D721Med (cell line): Measurements from ENCODE around the gene CD3D.

ENCODE experiments used
- DNase-seq: peaks from one replicate; pipeline ENCODE4 v3.0.0; 2011; ENCODE audit warnings: low spot score; ENCODE audit not compliant: insufficient read length
- FAIRE-seq: peaks from 2 replicates; lab custom pipeline; 2011; peaks lifted over from hg19 to GRCh38; lab: Jason Lieb, UNC
- TF ChIP-seq, protein P1 (sequence below): IDR thresholded peaks from 2 replicates; pipeline ENCODE4 v1.5.1; 2012; ENCODE audit warnings: mild to moderate bottlenecking, control low read depth; ENCODE audit not compliant: insufficient read depth; ENCODE audit errors: missing control alignments

The CD3D gene

DNA sequence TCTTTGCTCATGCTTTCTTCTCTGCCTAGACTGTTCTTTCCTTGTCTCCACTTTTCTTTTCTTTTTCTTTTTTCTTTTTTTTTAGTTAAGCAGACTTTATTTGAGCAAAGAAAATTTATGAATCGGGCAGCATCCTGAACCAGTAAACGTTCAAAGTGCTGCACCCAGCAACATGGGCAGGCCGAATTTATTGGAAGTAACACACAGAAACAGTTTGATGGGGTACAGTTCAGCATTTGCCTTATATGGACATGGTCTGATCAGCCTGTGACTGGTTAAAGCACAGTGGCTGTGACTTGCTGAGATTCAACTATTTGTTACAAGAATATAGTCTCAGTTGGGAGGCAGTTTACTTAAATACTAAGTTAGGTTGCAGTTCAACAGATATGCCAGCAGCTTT lies 22.0 kb downstream of the CD3D start:
- no peak for FAIRE-seq
- no peak for DNase-seq
- TF ChIP-seq, protein P1, sequence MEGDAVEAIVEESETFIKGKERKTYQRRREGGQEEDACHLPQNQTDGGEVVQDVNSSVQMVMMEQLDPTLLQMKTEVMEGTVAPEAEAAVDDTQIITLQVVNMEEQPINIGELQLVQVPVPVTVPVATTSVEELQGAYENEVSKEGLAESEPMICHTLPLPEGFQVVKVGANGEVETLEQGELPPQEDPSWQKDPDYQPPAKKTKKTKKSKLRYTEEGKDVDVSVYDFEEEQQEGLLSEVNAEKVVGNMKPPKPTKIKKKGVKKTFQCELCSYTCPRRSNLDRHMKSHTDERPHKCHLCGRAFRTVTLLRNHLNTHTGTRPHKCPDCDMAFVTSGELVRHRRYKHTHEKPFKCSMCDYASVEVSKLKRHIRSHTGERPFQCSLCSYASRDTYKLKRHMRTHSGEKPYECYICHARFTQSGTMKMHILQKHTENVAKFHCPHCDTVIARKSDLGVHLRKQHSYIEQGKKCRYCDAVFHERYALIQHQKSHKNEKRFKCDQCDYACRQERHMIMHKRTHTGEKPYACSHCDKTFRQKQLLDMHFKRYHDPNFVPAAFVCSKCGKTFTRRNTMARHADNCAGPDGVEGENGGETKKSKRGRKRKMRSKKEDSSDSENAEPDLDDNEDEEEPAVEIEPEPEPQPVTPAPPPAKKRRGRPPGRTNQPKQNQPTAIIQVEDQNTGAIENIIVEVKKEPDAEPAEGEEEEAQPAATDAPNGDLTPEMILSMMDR, result no peak

DNA sequence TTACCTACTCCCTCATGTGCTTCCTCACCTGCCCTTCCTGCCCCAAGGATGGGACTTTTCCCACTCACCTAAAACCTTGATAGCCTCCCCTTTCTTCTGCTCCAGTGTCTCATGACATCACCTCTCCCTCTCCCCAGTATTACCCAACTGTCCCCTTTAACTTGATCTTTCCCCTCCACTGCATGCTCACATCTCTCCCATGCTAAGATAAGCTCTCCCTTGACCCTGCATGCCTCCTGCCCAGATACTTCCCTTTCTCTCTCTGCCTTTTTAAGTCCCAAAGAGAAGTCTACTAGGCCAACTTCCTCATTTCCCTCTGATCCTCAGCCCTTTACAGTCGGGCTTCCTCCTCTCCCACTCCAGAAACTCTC lies 23.2 kb downstream of the CD3D start:
- no peak for DNase-seq
- TF ChIP-seq, protein P1, result no peak
- FAIRE-seq, result no peak

DNA sequence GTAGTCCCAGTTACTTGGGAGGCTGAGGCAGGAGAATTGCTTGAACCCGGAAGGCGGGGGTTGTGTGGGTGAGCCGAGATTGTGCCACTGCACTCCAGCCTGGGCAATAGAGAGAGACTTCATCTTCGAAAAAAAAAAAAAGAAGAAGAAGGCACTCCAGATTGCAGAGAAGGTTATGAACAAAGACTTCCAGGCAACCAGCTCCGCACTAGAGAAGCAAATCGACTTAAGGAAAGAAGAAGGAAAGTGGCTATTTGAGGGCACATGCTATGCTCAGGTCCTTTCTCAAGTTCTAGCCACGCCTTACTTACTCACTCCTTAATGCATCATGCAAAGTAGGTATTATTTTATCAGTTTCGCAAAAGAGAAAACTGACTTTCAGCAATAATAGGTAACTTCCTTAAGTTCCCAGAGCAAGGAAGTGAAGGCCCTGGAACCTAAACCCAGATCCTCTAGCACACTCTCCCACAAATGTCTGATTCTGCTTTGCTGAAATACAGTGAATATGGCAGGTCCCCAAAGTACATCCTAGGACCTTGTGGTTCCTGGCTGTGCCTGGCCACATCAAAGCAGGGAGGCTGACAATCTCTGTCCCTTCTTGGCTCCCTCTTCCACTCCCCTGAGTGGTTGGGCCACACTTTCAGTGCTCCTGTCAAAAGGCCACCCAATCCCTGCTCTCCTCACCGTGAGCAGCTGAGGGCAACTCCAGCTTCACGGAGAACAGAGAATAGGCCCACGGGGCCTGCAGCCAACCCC lies 23.7 kb downstream of the CD3D start:
- no peak for DNase-seq
- FAIRE-seq, result no peak
- TF ChIP-seq, protein P1, result no peak

DNA sequence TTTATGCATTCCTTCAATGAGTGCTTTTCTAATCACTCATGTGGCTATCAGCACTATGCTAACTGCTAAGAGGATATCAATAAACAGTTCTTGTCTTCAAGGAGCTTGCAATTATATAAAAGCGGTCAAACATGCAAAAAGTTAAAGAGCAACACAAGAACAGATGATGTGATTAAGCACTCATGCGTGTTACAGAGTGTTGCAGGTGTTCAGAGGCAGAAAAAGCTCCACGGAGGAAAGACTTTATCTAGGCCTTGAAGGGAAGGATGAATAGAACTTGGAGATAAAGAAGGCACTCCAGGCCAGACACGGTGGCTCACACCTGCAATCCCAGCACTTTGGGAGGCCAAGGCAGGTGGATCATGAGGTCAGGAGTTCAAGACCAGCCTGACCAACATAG lies 24.4 kb downstream of the CD3D start:
- DNase-seq, result no peak
- FAIRE-seq, result no peak
- TF ChIP-seq, protein P1, result no peak

DNA sequence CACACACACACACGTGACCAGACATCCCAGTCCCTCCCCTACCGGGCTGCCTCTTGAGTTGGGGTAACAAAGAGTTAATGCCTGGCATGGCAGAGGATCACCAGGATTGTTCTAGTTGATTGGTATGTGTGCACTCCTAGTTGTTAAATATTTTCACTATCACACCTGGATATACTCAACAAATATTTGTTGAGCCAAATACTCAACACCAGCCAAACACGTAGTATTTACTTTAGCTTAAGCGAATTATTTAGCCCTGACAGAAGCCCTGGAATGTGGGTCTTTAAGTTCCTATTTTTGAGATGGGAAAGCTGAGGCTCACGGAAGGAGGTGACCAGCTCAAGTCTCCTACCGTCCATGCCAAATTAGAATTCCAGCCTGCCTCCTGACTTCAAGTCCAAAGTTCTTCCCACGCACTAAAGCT lies 27.5 kb downstream of the CD3D start:
- DNase-seq (no peak), FAIRE-seq (no peak)
- TF ChIP-seq, protein P1, result no peak

DNA sequence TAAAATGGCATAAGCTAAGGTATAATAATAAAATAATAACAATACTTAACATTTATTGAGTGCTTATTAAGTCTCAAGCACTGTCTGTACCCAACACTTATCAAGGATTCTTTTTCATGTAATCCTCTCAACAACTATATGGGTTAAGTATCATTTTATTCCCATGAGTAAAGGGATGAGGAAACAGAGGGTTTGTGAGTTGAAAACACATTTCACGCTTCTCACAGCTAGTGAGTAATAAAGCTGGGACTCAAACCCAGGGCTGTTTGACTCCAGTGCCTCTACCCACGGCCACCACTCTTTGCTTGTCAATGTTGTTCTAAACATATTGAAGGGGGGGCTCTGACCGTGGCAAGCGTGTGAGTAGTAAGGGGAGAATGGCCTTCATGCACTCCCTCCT lies 29.3 kb downstream of the CD3D start:
- FAIRE-seq (no peak), DNase-seq (no peak)
- TF ChIP-seq, protein P1, result no peak

DNA sequence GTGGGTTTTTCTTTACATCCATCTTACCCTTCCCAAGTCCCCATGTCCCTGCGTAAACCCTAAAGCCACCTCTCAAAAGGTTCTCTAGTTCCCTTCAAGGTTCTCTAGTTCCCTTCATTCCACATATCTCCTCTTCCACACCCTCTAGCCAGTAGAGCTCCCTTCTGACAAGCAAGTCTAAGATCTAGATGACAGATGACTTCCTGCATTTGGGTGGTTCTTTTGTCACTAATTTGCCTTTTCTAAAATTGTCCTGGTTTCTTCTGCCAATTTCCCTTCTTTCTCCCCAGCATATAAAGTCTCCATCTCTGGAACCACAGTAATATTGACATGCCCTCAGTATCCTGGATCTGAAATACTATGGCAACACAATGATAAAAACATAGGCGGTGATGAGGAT lies 30.2 kb downstream of the CD3D start:
- FAIRE-seq, result no peak
- DNase-seq, result no peak
- TF ChIP-seq, protein P1, result no peak
